K562 (cell line): ENCODE measurements around the gene PPP3CB. TPM values are rescaled to one million over a fixed set of nuclear protein-coding genes. Genes with fewer than 3 reads are reported as not detected.

Experiments
- EZH2 ChIP-seq: IDR thresholded peaks from 2 replicates; pipeline ENCODE4 v1.6.1; 2012; ENCODE audit warnings: low read depth, mild to moderate bottlenecking, inconsistent platforms, low read length, borderline replicate concordance
- HNRNPL ChIP-seq: fragments of 200-400 bp; formaldehyde crosslinking; IDR thresholded peaks from 2 replicates; pipeline ENCODE4 v1.6.1; 2017; ENCODE audit warnings: low read depth, mild to moderate bottlenecking, low read length
- MTA2 ChIP-seq: fragments of 450-650 bp; IDR thresholded peaks from 2 replicates; pipeline ENCODE4 v1.6.1; 2016; ENCODE audit warnings: low read depth
- NFIC ChIP-seq: fragments of 450-650 bp; IDR thresholded peaks from 2 replicates; pipeline ENCODE4 v1.6.1; 2017; ENCODE audit warnings: mild to moderate bottlenecking, inconsistent platforms
- PCBP1 ChIP-seq: fragments of 200-400 bp; formaldehyde crosslinking; IDR thresholded peaks from 2 replicates; pipeline ENCODE4 v1.6.1; 2018; ENCODE audit warnings: mild to moderate bottlenecking, low read depth, low read length; ENCODE audit not compliant: poor library complexity, severe bottlenecking
- PHF21A ChIP-seq: fragments of 450-650 bp; IDR thresholded peaks from 2 replicates; pipeline ENCODE4 v1.6.1; 2017; ENCODE audit warnings: low read depth, borderline replicate concordance
- PRPF4 ChIP-seq: fragments of 200-400 bp; formaldehyde crosslinking; IDR thresholded peaks from one replicate; pipeline ENCODE4 v1.6.1; 2017; ENCODE audit warnings: low read length, low read depth, mild to moderate bottlenecking; ENCODE audit not compliant: insufficient read depth, poor library complexity, severe bottlenecking
- RHOXF2B ChIP-seq: fragments of 250-450 bp; sonication (Bioruptor Pico); conservative IDR thresholded peaks from 2 replicates; pipeline ENCODE4 v1.5.1; 2021
- SMARCB1 ChIP-seq: IDR thresholded peaks from 2 replicates; pipeline ENCODE4 v1.6.1; 2011; ENCODE audit warnings: improper control_type of control experiment, low read depth; ENCODE audit not compliant: insufficient read length
- STAG1 ChIP-seq: sonication (generic); formaldehyde crosslinking; IDR thresholded peaks from 2 replicates; pipeline ENCODE4 v1.5.0; 2020; ENCODE audit warnings: missing genetic modification reagents, borderline replicate concordance
- ZBTB17 ChIP-seq: fragments of 450-650 bp; formaldehyde crosslinking; IDR thresholded peaks from 2 replicates; pipeline ENCODE4 v1.4.0; 2020; ENCODE audit warnings: mild to moderate bottlenecking
- ZFP1 ChIP-seq: fragments of 450-650 bp; formaldehyde crosslinking; IDR thresholded peaks from 2 replicates; pipeline ENCODE4 v1.4.0; 2020; ENCODE audit warnings: mild to moderate bottlenecking, mixed read lengths
- ZNF316 ChIP-seq: fragments of 450-650 bp; IDR thresholded peaks from 2 replicates; pipeline ENCODE4 v1.6.1; 2016
- ZSCAN29 ChIP-seq: fragments of 450-650 bp; IDR thresholded peaks from 2 replicates; pipeline ENCODE4 v1.6.1; 2017
- polyA plus RNA-seq, 8 experiments: library from polyadenylated mRNA; depleted of rRNA in 4 of 8; stranded (reverse) in 5 of 8; unstranded in 3 of 8; fragments of >200 nt; fragmentation: Nextera tagmentation in 2 of 8; fragmentation: Illumina TruSeq in 1 of 8; extraction: Ambion mirVana in 2 of 8; extraction: Trizol in 1 of 8; gene quantifications; 2 replicates each; pipeline versions ENCODE4 v1.2.1 to v1.2.3, GENCODE V29; 2011 to 2014; ENCODE audit warnings: inconsistent platforms in 1 of 8, missing spikeins in 1 of 8
- total RNA-seq, 7 experiments: library from RNA; depleted of rRNA in 6 of 7; stranded (reverse); fragments of >200 nt in 6 of 7; fragmentation: Illumina TruSeq in 2 of 7; extraction: Trizol in 2 of 7; gene quantifications; 2 replicates each; pipeline versions ENCODE4 v1.2.1 to v1.2.3, GENCODE V29; 2011 to 2021; ENCODE audit warnings: low replicate concordance in 1 of 7
- TF ChIP-seq, protein P1 (sequence below), 3 experiments: IDR thresholded peaks in 2 of 3; conservative IDR thresholded peaks in 1 of 3; 2 replicates each; pipeline ENCODE4 v1.5.1; 2011 to 2012; ENCODE audit warnings: low read length in 3 of 3, mild to moderate bottlenecking in 3 of 3, control low read depth in 2 of 3, improper control_type of control experiment in 1 of 3, inconsistent platforms in 1 of 3, low read depth in 1 of 3, mixed read lengths in 1 of 3, moderate library complexity in 1 of 3; ENCODE audit not compliant: insufficient read depth in 2 of 3
- TF ChIP-seq, protein P2 (sequence below), 2 experiments: fragments of 450-650 bp in 1 of 2; sonication (generic) in 1 of 2; formaldehyde crosslinking in 1 of 2; IDR thresholded peaks in 1 of 2; conservative IDR thresholded peaks in 1 of 2; 2 replicates each; pipeline versions ENCODE4 v1.6.1 to v1.8.1; 2016 to 2023; ENCODE audit warnings: mild to moderate bottlenecking in 2 of 2, moderate library complexity in 2 of 2, inconsistent platforms in 1 of 2, missing genetic modification reagents in 1 of 2
- TF ChIP-seq, protein P3 (sequence below): fragments of 450-650 bp; IDR thresholded peaks from 2 replicates; pipeline ENCODE4 v1.7.1; 2018; ENCODE audit warnings: mild to moderate bottlenecking, low read depth; ENCODE audit not compliant: partially characterized antibody
- TF ChIP-seq, protein P4 (sequence below): fragments of 450-650 bp; formaldehyde crosslinking; IDR thresholded peaks from 2 replicates; pipeline ENCODE4 v1.4.0; 2022; ENCODE audit warnings: missing genetic modification characterization
- TF ChIP-seq, protein P5 (sequence below): sonication (generic); formaldehyde crosslinking; IDR thresholded peaks from 2 replicates; pipeline ENCODE4 v1.8.0; 2022; ENCODE audit warnings: mild to moderate bottlenecking, missing genetic modification reagents

PPP3CB gene
- total and polyA plus RNA-seq, 9 of the 15 experiments (the other 6 are each of a cell fraction or from before 2014, with no cell fraction given): 9.6 to 27.6 (median 17.8) TPM

GRCh38 chr10:73413528-73414229 is 82.1 kb downstream of the PPP3CB start, which contains the start of gene ANXA7 (continued):
- TF ChIP-seq PRPF4 (peak; percentile 29), STAG1 (CRISPR knock-in tag) (no peak), ZBTB17 (CRISPR knock-in tag) (peak; percentile 54; the same call in 1 of the 2 replicates), PCBP1 (peak; percentile 91), PHF21A (0 out of 2 replicates have a peak, but pooled peaks have one; percentile 8), SMARCB1 (no peak), HNRNPL (no peak), ZFP1 (CRISPR knock-in tag) (no peak), EZH2 (no peak), ZSCAN29 (no peak), MTA2 (no peak), ZNF316 (peak; percentile 97), NFIC (peak; percentile 49; the same call in 1 of the 2 replicates), RHOXF2B (no peak)
- TF ChIP-seq, protein P1, sequence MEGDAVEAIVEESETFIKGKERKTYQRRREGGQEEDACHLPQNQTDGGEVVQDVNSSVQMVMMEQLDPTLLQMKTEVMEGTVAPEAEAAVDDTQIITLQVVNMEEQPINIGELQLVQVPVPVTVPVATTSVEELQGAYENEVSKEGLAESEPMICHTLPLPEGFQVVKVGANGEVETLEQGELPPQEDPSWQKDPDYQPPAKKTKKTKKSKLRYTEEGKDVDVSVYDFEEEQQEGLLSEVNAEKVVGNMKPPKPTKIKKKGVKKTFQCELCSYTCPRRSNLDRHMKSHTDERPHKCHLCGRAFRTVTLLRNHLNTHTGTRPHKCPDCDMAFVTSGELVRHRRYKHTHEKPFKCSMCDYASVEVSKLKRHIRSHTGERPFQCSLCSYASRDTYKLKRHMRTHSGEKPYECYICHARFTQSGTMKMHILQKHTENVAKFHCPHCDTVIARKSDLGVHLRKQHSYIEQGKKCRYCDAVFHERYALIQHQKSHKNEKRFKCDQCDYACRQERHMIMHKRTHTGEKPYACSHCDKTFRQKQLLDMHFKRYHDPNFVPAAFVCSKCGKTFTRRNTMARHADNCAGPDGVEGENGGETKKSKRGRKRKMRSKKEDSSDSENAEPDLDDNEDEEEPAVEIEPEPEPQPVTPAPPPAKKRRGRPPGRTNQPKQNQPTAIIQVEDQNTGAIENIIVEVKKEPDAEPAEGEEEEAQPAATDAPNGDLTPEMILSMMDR (IDR thresholded peaks at IDR 0.05 in 2 of 3, conservative IDR thresholded peaks at IDR 0.05 in 1 of 3; ENCODE audit: insufficient read depth in 2 of 3, low read depth in 1 of 3, low read length in 3 of 3): peak; percentile 45 to 73 (median 63); a peak in 5 of 6 replicates
- TF ChIP-seq, protein P2, sequence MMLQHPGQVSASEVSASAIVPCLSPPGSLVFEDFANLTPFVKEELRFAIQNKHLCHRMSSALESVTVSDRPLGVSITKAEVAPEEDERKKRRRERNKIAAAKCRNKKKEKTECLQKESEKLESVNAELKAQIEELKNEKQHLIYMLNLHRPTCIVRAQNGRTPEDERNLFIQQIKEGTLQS (IDR thresholded peaks at IDR 0.05): peak; percentile 51; the same call in 1 of the 2 replicates
- TF ChIP-seq, protein P2 (CRISPR knock-in tag; conservative IDR thresholded peaks at IDR 0.05): peak; percentile 63; the same call in 1 of the 2 replicates
- TF ChIP-seq, protein P3, sequence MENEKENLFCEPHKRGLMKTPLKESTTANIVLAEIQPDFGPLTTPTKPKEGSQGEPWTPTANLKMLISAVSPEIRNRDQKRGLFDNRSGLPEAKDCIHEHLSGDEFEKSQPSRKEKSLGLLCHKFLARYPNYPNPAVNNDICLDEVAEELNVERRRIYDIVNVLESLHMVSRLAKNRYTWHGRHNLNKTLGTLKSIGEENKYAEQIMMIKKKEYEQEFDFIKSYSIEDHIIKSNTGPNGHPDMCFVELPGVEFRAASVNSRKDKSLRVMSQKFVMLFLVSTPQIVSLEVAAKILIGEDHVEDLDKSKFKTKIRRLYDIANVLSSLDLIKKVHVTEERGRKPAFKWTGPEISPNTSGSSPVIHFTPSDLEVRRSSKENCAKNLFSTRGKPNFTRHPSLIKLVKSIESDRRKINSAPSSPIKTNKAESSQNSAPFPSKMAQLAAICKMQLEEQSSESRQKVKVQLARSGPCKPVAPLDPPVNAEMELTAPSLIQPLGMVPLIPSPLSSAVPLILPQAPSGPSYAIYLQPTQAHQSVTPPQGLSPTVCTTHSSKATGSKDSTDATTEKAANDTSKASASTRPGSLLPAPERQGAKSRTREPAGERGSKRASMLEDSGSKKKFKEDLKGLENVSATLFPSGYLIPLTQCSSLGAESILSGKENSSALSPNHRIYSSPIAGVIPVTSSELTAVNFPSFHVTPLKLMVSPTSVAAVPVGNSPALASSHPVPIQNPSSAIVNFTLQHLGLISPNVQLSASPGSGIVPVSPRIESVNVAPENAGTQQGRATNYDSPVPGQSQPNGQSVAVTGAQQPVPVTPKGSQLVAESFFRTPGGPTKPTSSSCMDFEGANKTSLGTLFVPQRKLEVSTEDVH: peak; percentile 32
- TF ChIP-seq, protein P4, sequence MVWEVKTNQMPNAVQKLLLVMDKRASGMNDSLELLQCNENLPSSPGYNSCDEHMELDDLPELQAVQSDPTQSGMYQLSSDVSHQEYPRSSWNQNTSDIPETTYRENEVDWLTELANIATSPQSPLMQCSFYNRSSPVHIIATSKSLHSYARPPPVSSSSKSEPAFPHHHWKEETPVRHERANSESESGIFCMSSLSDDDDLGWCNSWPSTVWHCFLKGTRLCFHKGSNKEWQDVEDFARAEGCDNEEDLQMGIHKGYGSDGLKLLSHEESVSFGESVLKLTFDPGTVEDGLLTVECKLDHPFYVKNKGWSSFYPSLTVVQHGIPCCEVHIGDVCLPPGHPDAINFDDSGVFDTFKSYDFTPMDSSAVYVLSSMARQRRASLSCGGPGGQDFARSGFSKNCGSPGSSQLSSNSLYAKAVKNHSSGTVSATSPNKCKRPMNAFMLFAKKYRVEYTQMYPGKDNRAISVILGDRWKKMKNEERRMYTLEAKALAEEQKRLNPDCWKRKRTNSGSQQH: 0 out of 2 replicates have a peak, but pooled peaks have one; percentile 17
- TF ChIP-seq, protein P5, sequence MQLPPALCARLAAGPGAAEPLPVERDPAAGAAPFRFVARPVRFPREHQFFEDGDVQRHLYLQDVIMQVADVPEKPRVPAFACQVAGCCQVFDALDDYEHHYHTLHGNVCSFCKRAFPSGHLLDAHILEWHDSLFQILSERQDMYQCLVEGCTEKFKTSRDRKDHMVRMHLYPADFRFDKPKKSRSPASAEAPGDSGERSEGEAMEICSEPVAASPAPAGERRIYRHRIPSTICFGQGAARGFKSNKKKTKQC (CRISPR knock-in tag): 0 out of 2 replicates have a peak, but pooled peaks have one; percentile 63
